GM23248 (cell line): ENCODE results near the gene NEK6. TPM values are rescaled to one million over a fixed set of nuclear protein-coding genes. Genes with fewer than 3 reads are reported as not detected.
A peak's percentile ranks its signal among the peaks of the same experiment; 100 is the strongest.
"Not testable (repeated sequence)": the region's sequence is repeated elsewhere in the genome, so short reads cannot be mapped to it uniquely, and the experiment has no call there.

Experiments
- DNase-seq: peaks from one replicate; pipeline ENCODE4 v3.0.0-alpha.2; 2015
- H2AFZ ChIP-seq: fragments of 200-600 bp; sonication (generic); 2 replicates; pipeline ENCODE4 v1.6.1; 2016; ENCODE audit warnings: antibody characterized with exemption
- H3F3A ChIP-seq: fragments of 200-600 bp; sonication (generic); 2 replicates; pipeline ENCODE4 v1.6.1; 2016; ENCODE audit warnings: mild to moderate bottlenecking, antibody characterized with exemption, mixed run types; ENCODE audit not compliant: insufficient read depth
- H3K27ac ChIP-seq: fragments of 200-600 bp; sonication (generic); 2 replicates; pipeline ENCODE4 v1.5.1; 2016; ENCODE audit warnings: mild to moderate bottlenecking
- H3K27me3 ChIP-seq: fragments of 200-600 bp; sonication (generic); replicated peaks from 2 replicates; pipeline ENCODE4 v1.6.1; 2016; ENCODE audit warnings: mild to moderate bottlenecking; ENCODE audit not compliant: insufficient read depth
- H3K36me3 ChIP-seq: fragments of 200-600 bp; sonication (generic); 2 replicates; pipeline ENCODE4 v1.6.1; 2016; ENCODE audit warnings: low read depth, mild to moderate bottlenecking
- H3K4me1 ChIP-seq: fragments of 200-600 bp; sonication (generic); 2 replicates; pipeline ENCODE4 v1.6.1; 2016; ENCODE audit warnings: mild to moderate bottlenecking; ENCODE audit not compliant: insufficient read depth
- H3K4me2 ChIP-seq: fragments of 200-600 bp; sonication (generic); one replicate; pipeline ENCODE4 v1.6.1; 2016; ENCODE audit warnings: mild to moderate bottlenecking; ENCODE audit not compliant: unreplicated experiment
- H3K4me3 ChIP-seq: fragments of 200-600 bp; sonication (generic); 2 replicates; pipeline ENCODE4 v1.5.1; 2016; ENCODE audit warnings: mild to moderate bottlenecking
- H3K79me2 ChIP-seq: fragments of 200-600 bp; sonication (generic); 2 replicates; pipeline ENCODE4 v1.6.1; 2016; ENCODE audit warnings: mild to moderate bottlenecking; ENCODE audit not compliant: insufficient read depth
- H3K9ac ChIP-seq: fragments of 200-600 bp; sonication (generic); 2 replicates; pipeline ENCODE4 v1.6.1; 2016; ENCODE audit warnings: mild to moderate bottlenecking
- H3K9me2 ChIP-seq: fragments of 200-600 bp; sonication (generic); 2 replicates; pipeline ENCODE4 v1.6.1; 2016; ENCODE audit warnings: mixed run types, mild to moderate bottlenecking, moderate library complexity; ENCODE audit not compliant: insufficient read depth
- H3K9me3 ChIP-seq: fragments of 200-600 bp; sonication (generic); one replicate; pipeline ENCODE4 v1.6.1; 2017; ENCODE audit warnings: low read depth
- H4K20me1 ChIP-seq: fragments of 200-600 bp; sonication (generic); 2 replicates; pipeline ENCODE4 v1.6.0; 2016; ENCODE audit not compliant: insufficient read depth
- EZH2 ChIP-seq: fragments of 200-600 bp; sonication (generic); IDR thresholded peaks from 2 replicates; pipeline ENCODE4 v1.6.1; 2018; ENCODE audit warnings: antibody characterized with exemption, mild to moderate bottlenecking; ENCODE audit not compliant: insufficient read depth, poor library complexity, severe bottlenecking
- EZH2phosphoT487 ChIP-seq: fragments of 200-600 bp; sonication (generic); IDR thresholded peaks from 2 replicates; pipeline ENCODE4 v1.6.1; 2018; ENCODE audit warnings: antibody characterized with exemption, moderate library complexity, mild to moderate bottlenecking, low read depth; ENCODE audit not compliant: insufficient read depth
- WGBS, 2 experiments: methylation state at CpG; one replicate each; pipeline ENCODE4 v1.1.6; 2015 to 2017; ENCODE audit warnings: low lambda C conversion rate in 2 of 2, low coverage in 1 of 2; ENCODE audit errors: missing lambda C conversion rate in 2 of 2; 5-methylcytosine and 5-hydroxymethylcytosine counted together
- in situ Hi-C: fragments of 300-500 bp; cut with MboI; formaldehyde crosslinking; loops from 2 replicates; pipeline ENCODE4 v1.15.0; 2020
- polyA plus RNA-seq: library from polyadenylated mRNA; unstranded; fragments of >200 nt; fragmentation: Nextera tagmentation; extraction: Ambion mirVana; gene quantifications from 2 replicates; pipeline ENCODE4 v1.2.1, GENCODE V29; 2016
- total RNA-seq: library from RNA; depleted of rRNA; stranded (reverse); fragments of >200 nt; shearing (Covaris generic); gene quantifications from 2 replicates; pipeline ENCODE4 v1.2.3, GENCODE V29; 2014

Gene NEK6
- total and polyA plus RNA-seq, 2 experiments from 2014 or later: 43.7 to 69.6 TPM

DNA sequence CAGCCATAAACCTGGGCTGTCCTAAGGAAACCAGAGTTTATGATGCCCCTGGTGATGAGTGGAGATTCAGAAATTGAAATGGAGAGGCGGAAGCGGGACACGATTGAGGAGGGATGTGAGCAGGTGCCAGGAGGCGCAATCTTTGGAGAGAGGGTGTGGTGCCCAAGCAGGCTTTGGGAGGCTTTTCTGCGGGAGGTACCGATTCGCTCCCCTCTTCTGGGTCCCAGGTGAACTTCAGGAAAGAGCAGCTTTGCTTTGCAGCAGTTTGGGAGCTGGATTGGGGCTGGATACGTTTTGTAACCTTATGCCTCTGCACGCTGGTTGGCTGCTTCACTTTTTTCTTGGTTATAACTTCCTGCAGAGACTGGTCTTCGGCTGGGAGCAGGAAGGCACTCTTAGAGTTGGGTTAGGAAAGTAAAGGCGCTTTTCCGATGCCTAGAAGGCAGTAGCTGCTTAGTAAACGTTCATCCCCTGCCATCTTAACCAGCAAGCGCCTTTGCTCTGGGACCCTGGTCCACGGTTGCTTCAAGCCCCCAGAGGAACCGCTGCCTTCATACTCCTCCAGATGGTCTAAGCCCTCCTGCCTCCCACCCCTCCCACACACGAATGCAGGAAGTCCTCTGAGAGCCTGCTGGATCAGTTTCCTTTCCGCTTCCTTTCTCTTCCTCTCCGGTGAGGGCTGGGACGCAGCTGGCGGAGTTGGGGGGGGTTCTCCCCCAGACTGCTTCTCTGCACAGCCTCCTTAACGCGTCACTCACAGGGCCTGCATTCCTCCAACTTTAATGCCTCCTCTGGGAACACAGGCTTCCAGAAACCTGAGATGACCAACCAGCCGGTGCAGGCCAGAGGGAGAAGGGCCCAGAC lies 15.2 kb upstream of the NEK6 start:
- H3K4me1 ChIP-seq: peaks cover 7% of the 10 kb centered on the region
- in situ Hi-C loops: no loop called here
- peak overlapping the region; percentile 41; the same call in 1 of the 2 replicates for H3K27ac ChIP-seq

DNA sequence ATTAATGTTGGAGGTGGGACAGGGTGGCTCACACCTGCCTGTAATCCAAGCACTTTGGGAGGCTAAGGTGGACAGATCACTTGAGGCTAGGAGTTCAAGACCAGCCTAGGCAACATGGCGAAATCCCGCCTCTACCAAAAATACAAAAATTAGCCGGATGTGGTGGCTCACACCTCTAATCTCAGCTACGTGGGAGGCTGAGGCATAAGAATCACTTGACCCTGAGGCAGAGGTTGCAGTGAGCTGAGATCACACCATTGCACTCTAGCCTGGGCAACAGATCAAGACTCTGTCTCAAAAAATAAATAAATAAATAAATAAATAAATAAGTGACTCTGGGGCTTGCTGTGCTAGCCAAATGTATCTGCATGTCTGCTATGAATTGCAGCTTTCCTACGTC lies 10.4 kb upstream of the NEK6 start:
- in situ Hi-C loops, H3K9ac ChIP-seq, H2AFZ ChIP-seq, H3K27ac ChIP-seq, H4K20me1 ChIP-seq, H3K9me2 ChIP-seq, H3K27me3 ChIP-seq, DNase-seq, H3K9me3 ChIP-seq, H3K36me3 ChIP-seq, H3K79me2 ChIP-seq, H3K4me1 ChIP-seq, H3K4me2 ChIP-seq, H3F3A ChIP-seq, H3K4me3 ChIP-seq: not testable (repeated sequence)
- 91% methylated on average over 5 of the region's 5 CpGs for WGBS, 2 experiments

More for the DNA sequence above, 15.2 kb upstream of the NEK6 start:
- H3K4me2 ChIP-seq: peak overlapping the region; percentile 82
- H3K9me2 ChIP-seq: no peaks in the 10 kb centered on the region
- peak overlapping the region; percentile 69 for H3K4me3 ChIP-seq
- no peak for TF ChIP-seq EZH2phosphoT487
- no peak for TF ChIP-seq EZH2
- no peaks in the 10 kb centered on the region; the same call in 1 of the 2 replicates for H3F3A ChIP-seq
- H2AFZ ChIP-seq: peak overlapping the region; percentile 97
- WGBS, 2 experiments: 3 to 4% methylated on average over 24 of the region's 24 CpGs
- peak; percentile 74 for DNase-seq
- H3K36me3 ChIP-seq: no peaks in the 10 kb centered on the region
- H3K9ac ChIP-seq: peak overlapping the region; percentile 61
- H3K79me2 ChIP-seq: no peaks in the 10 kb centered on the region
- H4K20me1 ChIP-seq: no peaks in the 10 kb centered on the region
- no peaks in the 10 kb centered on the region; the same call in 1 of the 2 replicates for H3K27me3 ChIP-seq
- H3K9me3 ChIP-seq: no peaks in the 10 kb centered on the region

DNA sequence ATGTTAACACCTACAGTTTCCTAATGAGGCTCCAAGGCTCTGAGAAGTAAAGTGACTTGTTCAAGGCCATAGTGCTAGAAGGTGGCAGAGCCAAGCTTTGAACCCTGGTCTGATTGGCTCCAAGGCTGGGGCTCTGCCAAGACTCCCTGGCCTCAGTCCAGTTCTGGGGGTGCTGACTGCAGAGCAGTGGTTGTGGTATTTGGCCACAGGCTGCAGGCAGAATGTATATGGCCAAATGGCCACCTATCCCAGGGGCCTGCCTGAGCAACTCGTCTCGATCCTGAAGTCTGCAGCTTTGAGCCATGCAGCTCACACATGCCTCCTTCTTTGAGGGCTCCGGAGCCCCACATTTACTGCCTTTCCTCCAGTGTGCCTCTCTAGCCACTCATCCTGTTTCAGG lies 9.7 kb upstream of the NEK6 start:
- no peak overlapping the region for H3K27ac ChIP-seq
- H3K4me3 ChIP-seq: no peak overlapping the region
- 54 to 67% methylated on average over 3 of the region's 3 CpGs for WGBS, 2 experiments
- H2AFZ ChIP-seq: no peak overlapping the region
- no peak overlapping the region for H3K4me2 ChIP-seq
- TF ChIP-seq EZH2phosphoT487 (no peak), EZH2 (no peak)
- H3K27me3 ChIP-seq: no peaks in the 10 kb centered on the region
- H3K9ac ChIP-seq: no peak overlapping the region
- H3K4me1 ChIP-seq: peaks cover 4% of the 10 kb centered on the region
- DNase-seq: no peak
- no peaks in the 10 kb centered on the region for H3K79me2 ChIP-seq
- H3K36me3 ChIP-seq: no peaks in the 10 kb centered on the region
- no peaks in the 10 kb centered on the region for H3K9me2 ChIP-seq
- H3F3A ChIP-seq: no peaks in the 10 kb centered on the region; the same call in 1 of the 2 replicates
- H3K9me3 ChIP-seq: no peaks in the 10 kb centered on the region
- no peaks in the 10 kb centered on the region for H4K20me1 ChIP-seq
- in situ Hi-C loops: no loop called here

DNA sequence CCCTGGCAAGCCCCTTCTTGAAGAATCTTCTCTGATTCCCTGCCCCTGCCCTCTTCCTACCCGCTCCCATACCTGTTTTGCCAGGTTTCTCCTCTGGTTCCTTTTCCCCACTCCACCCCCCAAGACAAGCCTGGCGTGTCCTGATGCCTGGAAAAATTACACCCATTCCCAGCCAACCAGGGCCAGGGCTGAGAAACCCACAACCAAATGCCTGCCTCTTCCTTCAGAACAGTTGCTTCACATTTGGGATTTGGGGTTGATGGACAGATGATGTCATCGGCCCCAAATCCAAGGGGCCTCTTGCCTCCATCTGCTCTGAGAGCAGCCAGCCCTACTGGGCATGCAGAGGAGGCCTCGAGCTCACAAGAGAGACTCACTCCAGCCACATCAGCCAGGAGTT lies 8.8 kb upstream of the NEK6 start:
- Histone ChIP-seq H3K79me2 (no peaks in the 10 kb centered on the region), H3K27me3 (no peaks in the 10 kb centered on the region), H3K36me3 (no peaks in the 10 kb centered on the region), H3K9ac (no peak overlapping the region), H4K20me1 (no peaks in the 10 kb centered on the region), H3K4me1 (no peaks in the 10 kb centered on the region), H3F3A (no peaks in the 10 kb centered on the region), H2AFZ (no peak overlapping the region), H3K4me3 (no peak overlapping the region), H3K9me2 (no peaks in the 10 kb centered on the region), H3K4me2 (no peak overlapping the region), H3K27ac (no peak overlapping the region), H3K9me3 (no peaks in the 10 kb centered on the region)
- no peak for DNase-seq
- 47 to 54% methylated on average over 4 of the region's 4 CpGs for WGBS, 2 experiments
- in situ Hi-C loops: no loop called here
- TF ChIP-seq EZH2phosphoT487: no peak
- TF ChIP-seq EZH2: no peak
